OCI-LY7 (cell line): ENCODE measurements around the gene TRMT1. TPM values are rescaled to one million over a fixed set of nuclear protein-coding genes. Genes with fewer than 3 reads are reported as not detected.

Source experiments
- BruUV-seq: library from RNA; stranded (reverse); fragments of 400-500 nt; replicated peaks from 2 replicates; lab custom pipeline; 2021; lab: Mats Ljungman, UMichigan
- CTCF ChIA-PET: fragments of 300-600 bp; sonication (Branson Sonifier 250); formaldehyde crosslinking; loops from one replicate; lab custom pipeline; 2022; ENCODE audit warnings: antibody characterized with exemption; ENCODE audit not compliant: unreplicated experiment; lab: Charles Lee
- POLR2A ChIA-PET: fragments of 300-600 bp; sonication (Branson Sonifier 250); formaldehyde crosslinking; loops from one replicate; lab custom pipeline; 2022; ENCODE audit warnings: antibody characterized with exemption; lab: Charles Lee
- DNase-seq: peaks from one replicate; pipeline ENCODE4 v3.0.0-alpha.2; 2015; ENCODE audit warnings: low spot score
- H2AFZ ChIP-seq: fragments of 200-600 bp; sonication (generic), shearing (Covaris generic); 2 replicates; pipeline ENCODE4 v1.6.1; 2014; ENCODE audit warnings: mild to moderate bottlenecking, antibody characterized with exemption, low read length, moderate library complexity
- H3K27ac ChIP-seq: fragments of 200-600 bp; sonication (generic); 2 replicates; pipeline ENCODE4 v1.5.1; 2014; ENCODE audit warnings: mixed run types, low read depth, mild to moderate bottlenecking, moderate library complexity, low read length, inconsistent platforms; ENCODE audit not compliant: poor library complexity, severe bottlenecking
- H3K36me3 ChIP-seq: fragments of 200-600 bp; sonication (generic); 2 replicates; pipeline ENCODE4 v1.6.1; 2014; ENCODE audit warnings: mild to moderate bottlenecking, antibody characterized with exemption, low read length, moderate library complexity, mixed read lengths; ENCODE audit not compliant: insufficient read depth
- H3K4me1 ChIP-seq: fragments of 200-600 bp; sonication (generic); 2 replicates; pipeline ENCODE4 v1.5.1; 2014; ENCODE audit warnings: mild to moderate bottlenecking, low read length; ENCODE audit not compliant: insufficient read depth, poor library complexity, severe bottlenecking
- H3K4me2 ChIP-seq: fragments of 200-600 bp; sonication (generic); 2 replicates; pipeline ENCODE4 v1.6.1; 2014; ENCODE audit warnings: mild to moderate bottlenecking, low read length
- H3K4me3 ChIP-seq: fragments of 200-600 bp; sonication (generic); 2 replicates; pipeline ENCODE4 v1.5.1; 2014; ENCODE audit warnings: mild to moderate bottlenecking, low read depth, low read length; ENCODE audit not compliant: poor library complexity, severe bottlenecking
- H3K79me2 ChIP-seq: fragments of 200-600 bp; sonication (generic); 2 replicates; pipeline ENCODE4 v1.6.1; 2016; ENCODE audit warnings: low read depth, mild to moderate bottlenecking, low read length, moderate library complexity, mixed read lengths; ENCODE audit not compliant: insufficient read depth
- H3K9me2 ChIP-seq: fragments of 200-600 bp; sonication (generic); 2 replicates; pipeline ENCODE4 v1.6.1; 2016; ENCODE audit warnings: mild to moderate bottlenecking, low read length, mixed read lengths; ENCODE audit not compliant: insufficient read depth
- H3K9me3 ChIP-seq: fragments of 200-600 bp; sonication (generic); 2 replicates; pipeline ENCODE4 v1.6.1; 2014; ENCODE audit warnings: mild to moderate bottlenecking, mixed run types, low read length, mixed read lengths
- H4K20me1 ChIP-seq: fragments of 200-600 bp; sonication (generic); 2 replicates; pipeline ENCODE4 v1.6.1; 2014; ENCODE audit warnings: mild to moderate bottlenecking, antibody characterized with exemption, low read length, moderate library complexity, mixed read lengths; ENCODE audit not compliant: insufficient read depth
- CTCF ChIP-seq: fragments of 200-600 bp; sonication (generic); conservative IDR thresholded peaks from 2 replicates; pipeline ENCODE4 v1.5.1; 2014; ENCODE audit warnings: mild to moderate bottlenecking, antibody characterized with exemption, low read length, moderate library complexity, mixed read lengths
- EZH2phosphoT487 ChIP-seq: fragments of 200-600 bp; sonication (generic); IDR thresholded peaks from 2 replicates; pipeline ENCODE4 v1.6.1; 2018; ENCODE audit warnings: low read depth, borderline replicate concordance, mild to moderate bottlenecking, mixed run types, antibody characterized with exemption, low read length, moderate library complexity, mixed read lengths
- intact Hi-C: fragments of 100-400 bp; cut with micrococcal nuclease; formaldehyde crosslinking; loops from one replicate; pipeline ENCODE4 v1.10.0; 2022; ENCODE audit not compliant: unreplicated experiment
- total RNA-seq, 2 experiments: library from RNA; depleted of rRNA in 1 of 2; stranded (reverse); fragments of >200 nt in 1 of 2; shearing (Covaris generic) in 1 of 2; gene quantifications; 2 replicates each; pipeline ENCODE4 v1.2.3, GENCODE V29; 2014 to 2022

Gene TRMT1
- total RNA-seq, 2 experiments from 2014 or later = 50.4 to 56.8 TPM

GRCh38 chr19:13098277-13099072 lies 18.1 kb downstream of the TRMT1 start:
- H3K9me2 ChIP-seq = no peaks in the 10 kb centered on the region
- no peak overlapping the region for H2AFZ ChIP-seq
- peaks cover 79% of the 10 kb centered on the region for H3K4me1 ChIP-seq
- ChIA-PET CTCF (no interaction called here), POLR2A (no interaction called here)
- H3K4me3 ChIP-seq = no peak overlapping the region
- no peak for DNase-seq
- H3K4me2 ChIP-seq = peak overlapping the region; percentile 85; the same call in 1 of the 2 replicates
- TF ChIP-seq CTCF (no peak), EZH2phosphoT487 (no peak)
- H3K9me3 ChIP-seq = no peaks in the 10 kb centered on the region
- no peaks in the 10 kb centered on the region for H4K20me1 ChIP-seq
- peaks cover 24% of the 10 kb centered on the region for H3K36me3 ChIP-seq
- no peak overlapping the region for H3K27ac ChIP-seq
- BruUV-seq = no TSS peak
- intact Hi-C loops = no loop called here
- peaks cover 17% of the 10 kb centered on the region for H3K79me2 ChIP-seq

DNA sequence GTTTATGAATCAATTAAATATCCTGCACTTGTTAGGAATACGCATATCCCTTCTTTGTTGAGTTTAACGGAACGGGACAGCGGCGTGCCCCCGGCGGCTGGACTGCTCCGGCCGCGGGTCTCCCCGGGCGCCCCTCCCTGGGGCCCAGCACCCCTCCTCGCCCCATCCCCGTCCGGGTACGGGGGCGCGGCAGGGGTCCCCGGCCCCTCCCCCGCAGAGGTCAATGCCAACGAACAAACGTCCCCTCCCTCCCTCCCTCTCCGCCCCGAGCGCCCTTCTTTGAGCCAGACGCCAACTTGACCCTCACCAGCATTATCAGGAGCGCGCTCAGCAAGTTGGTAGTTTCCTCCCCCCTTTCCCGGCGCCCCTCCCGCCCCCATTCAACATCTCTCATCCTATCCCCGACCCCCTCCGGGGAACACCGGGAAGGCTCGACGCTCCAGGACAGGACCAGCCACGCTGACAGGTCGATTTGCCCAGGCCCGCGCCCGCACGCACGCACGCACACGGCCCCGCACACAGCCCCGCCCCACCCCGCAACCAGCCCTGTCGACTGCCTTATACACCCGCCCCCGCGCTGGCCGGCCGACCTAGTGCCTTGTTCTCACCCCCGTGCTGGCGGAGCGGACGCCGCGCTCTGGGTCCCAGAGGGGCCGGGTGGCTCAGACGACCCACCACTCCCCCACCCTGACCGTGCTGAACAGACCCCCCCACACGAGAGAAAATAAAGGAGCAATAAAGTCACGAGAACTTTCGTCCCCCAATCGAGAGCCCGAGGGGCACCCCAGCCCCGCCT lies 18.9 kb downstream of the TRMT1 start:
- Histone ChIP-seq H3K9me2 (no peaks in the 10 kb centered on the region), H4K20me1 (no peaks in the 10 kb centered on the region), H3K4me2 (no peak overlapping the region), H3K27ac (no peak overlapping the region), H3K9me3 (no peaks in the 10 kb centered on the region), H2AFZ (no peak overlapping the region), H3K36me3 (peaks cover 24% of the 10 kb centered on the region), H3K79me2 (peaks cover 17% of the 10 kb centered on the region), H3K4me1 (peaks cover 75% of the 10 kb centered on the region), H3K4me3 (no peak overlapping the region)
- TF ChIP-seq CTCF = no peak
- no peak for TF ChIP-seq EZH2phosphoT487
- DNase-seq = no peak
- intact Hi-C loops = no loop called here
- ChIA-PET CTCF (no interaction called here), POLR2A (no interaction called here)
- no TSS peak for BruUV-seq
